Panc1 (cell line): ENCODE results near the gene SERPINB1. TPM values are rescaled to one million over a fixed set of nuclear protein-coding genes. Genes with fewer than 3 reads are reported as not detected.
"Not testable (repeated sequence)": the region's sequence is repeated elsewhere in the genome, so short reads cannot be mapped to it uniquely, and the experiment has no call there.

Experiments
- ATAC-seq: fragments of 200-7000 bp; cut with Tn5 transposase; 2 replicates; pipeline ENCODE4 v1.9.1; 2020; ENCODE audit warnings: mild to moderate bottlenecking, moderate library complexity
- BruUV-seq: library from RNA; stranded (reverse); fragments of 400-500 nt; replicated peaks from 2 replicates; lab custom pipeline; 2021; lab: Mats Ljungman, UMichigan
- CTCF ChIA-PET: fragments of 300-600 bp; sonication (Branson Sonifier 250); formaldehyde crosslinking; loops from one replicate; lab custom pipeline; 2022; ENCODE audit warnings: antibody characterized with exemption; lab: Charles Lee
- POLR2A ChIA-PET: fragments of 300-600 bp; sonication (Branson Sonifier 250); formaldehyde crosslinking; loops from one replicate; lab custom pipeline; 2022; ENCODE audit warnings: antibody characterized with exemption; lab: Charles Lee
- DNase-seq: peaks from one replicate; pipeline ENCODE4 v3.0.0-alpha.2; 2010; ENCODE audit warnings: low read depth, low spot score
- H3K27ac ChIP-seq: 2 replicates; pipeline ENCODE4 v1.5.1; 2011; ENCODE audit warnings: mild to moderate bottlenecking, low read length, inconsistent platforms
- H3K27me3 ChIP-seq: fragments of 200-500 bp; sonication (Bioruptor generic); 2 replicates; pipeline ENCODE4 v1.6.0; 2014; ENCODE audit warnings: low read length, inconsistent platforms; ENCODE audit not compliant: control insufficient read depth, insufficient read depth
- H3K36me3 ChIP-seq: fragments of 200-500 bp; sonication (Bioruptor generic); 2 replicates; pipeline ENCODE4 v1.5.1; 2014; ENCODE audit warnings: inconsistent platforms, mild to moderate bottlenecking, low read length, moderate library complexity; ENCODE audit not compliant: control insufficient read depth, insufficient read depth
- H3K4me1 ChIP-seq: 2 replicates; pipeline ENCODE4 v1.5.1; 2011; ENCODE audit warnings: inconsistent platforms, mild to moderate bottlenecking, low read length, moderate library complexity; ENCODE audit not compliant: control insufficient read depth, insufficient read depth
- H3K4me3 ChIP-seq, 2 experiments: 2 replicates each; pipeline ENCODE4 v1.5.1; 2011 to 2012; ENCODE audit warnings: low read depth in 2 of 2, low read length in 2 of 2, mild to moderate bottlenecking in 2 of 2, inconsistent platforms in 1 of 2, moderate library complexity in 1 of 2
- H3K9me3 ChIP-seq: fragments of 200-500 bp; sonication (Bioruptor generic); 2 replicates; pipeline ENCODE4 v1.5.1; 2014; ENCODE audit warnings: low read depth, mild to moderate bottlenecking, inconsistent platforms, low read length, moderate library complexity; ENCODE audit not compliant: control insufficient read depth, insufficient read depth
- CTCF ChIP-seq: fragments of 450-650 bp; IDR thresholded peaks from 2 replicates; pipeline ENCODE4 v1.5.1; 2017; ENCODE audit warnings: mild to moderate bottlenecking
- POLR2AphosphoS5 ChIP-seq: IDR thresholded peaks from 2 replicates; pipeline ENCODE4 v1.6.1; 2012; ENCODE audit warnings: mild to moderate bottlenecking, low read depth, low read length, moderate library complexity
- REST ChIP-seq, 2 experiments: IDR thresholded peaks; 2 replicates each; pipeline ENCODE4 v1.6.1; 2011 to 2012; ENCODE audit warnings: low read depth in 2 of 2, control low read depth in 1 of 2, low read length in 1 of 2, mild to moderate bottlenecking in 1 of 2, moderate library complexity in 1 of 2; ENCODE audit not compliant: insufficient read depth in 1 of 2
- SIN3A ChIP-seq: IDR thresholded peaks from 2 replicates; pipeline ENCODE4 v1.6.1; 2012; ENCODE audit warnings: low read depth, mild to moderate bottlenecking, low read length, moderate library complexity, borderline replicate concordance; ENCODE audit not compliant: insufficient read depth
- TCF7L2 ChIP-seq: IDR thresholded peaks from 2 replicates; pipeline ENCODE4 v1.6.1; 2011; ENCODE audit warnings: mild to moderate bottlenecking, low read depth, low read length, inconsistent platforms
- in situ Hi-C: cut with HindIII; loops from 2 replicates; pipeline ENCODE4 v1.10.0; 2016; ENCODE audit warnings: low sequenced_read_pairs, low pct_unique_long_range_greater_than_20kb
- intact Hi-C: fragments of 100-400 bp; cut with micrococcal nuclease; formaldehyde crosslinking; loops from one replicate; pipeline ENCODE4 v1.10.0; 2022; ENCODE audit not compliant: unreplicated experiment
- total RNA-seq: library from RNA; stranded (reverse); gene quantifications from one replicate; pipeline ENCODE4 v1.2.1, GENCODE V29; 2021; ENCODE audit not compliant: unreplicated experiment

SERPINB1 gene
- total RNA-seq, 1 experiment from 2014 or later: 40.8 TPM

- POLR2A ChIA-PET, intact Hi-C loops, H3K9me3 ChIP-seq, BruUV-seq, ATAC-seq, H3K4me3 ChIP-seq, H3K27me3 ChIP-seq, H3K27ac ChIP-seq, in situ Hi-C loops, H3K36me3 ChIP-seq, DNase-seq, CTCF ChIA-PET: not testable (repeated sequence)
- peaks cover 35% of the 10 kb centered on the region for H3K4me1 ChIP-seq
Observed at GRCh38 chr6:2859798-2860705, 18.4 kb upstream of the SERPINB1 start.

- Histone ChIP-seq H3K27ac (peak overlapping the region; percentile 87), H3K4me1 (peaks cover 41% of the 10 kb centered on the region), H3K36me3 (no peaks in the 10 kb centered on the region), H3K27me3 (no peaks in the 10 kb centered on the region), H3K4me3 (no peak overlapping the region), H3K9me3 (no peaks in the 10 kb centered on the region)
- intact Hi-C loops: no loop called here
- no TSS peak for BruUV-seq
- no peak for DNase-seq
- ATAC-seq: no peak
- ChIA-PET CTCF (interaction anchor here (0.8 kb wide), 1 partner anchor 20 kb away, joined by 4 read pairs; no protein-coding TSS in a partner anchor), POLR2A (no interaction called here)
- TF ChIP-seq SIN3A: no peak
- TF ChIP-seq TCF7L2: no peak
- TF ChIP-seq REST (IDR thresholded peaks at IDR 0.05; ENCODE audit: insufficient read depth in 1 of 2, low read depth in 2 of 2, low read length in 1 of 2): no peak
- TF ChIP-seq POLR2AphosphoS5: no peak
- no peak for TF ChIP-seq CTCF
- in situ Hi-C loops: no loop called here
Observed at GRCh38 chr6:2859185-2859700, 17.6 kb upstream of the SERPINB1 start.
